ENCODE results near the gene MAD1L1. TPM values are rescaled to one million over a fixed set of nuclear protein-coding genes. Genes with fewer than 3 reads are reported as not detected.

MAD1L1 gene
- total and polyA plus RNA-seq, 5 donors from 2014 or later, result 225 to 380 (median 300) TPM

GRCh38 chr7:1769286-1770200 is 463.2 kb downstream of the MAD1L1 start:
- Histone ChIP-seq H3K27me3 (ENCODE audit: control insufficient read depth, insufficient read depth, low read length) (no peaks in the 10 kb centered on the region), H3K27ac (ENCODE audit: insufficient read depth, low read length, poor library complexity, severe bottlenecking) (no peak overlapping the region), H3K9me3 (ENCODE audit: control insufficient read depth in 2 of 2, low read length in 2 of 2) (no peaks in the 10 kb centered on the region), H3K36me3 (ENCODE audit: control insufficient read depth, insufficient read depth, low read length) (no peaks in the 10 kb centered on the region), H3K4me3 (ENCODE audit: low read depth, low read length) (no peak overlapping the region), H3K4me1 (ENCODE audit: control insufficient read depth, insufficient read depth, low read length, poor library complexity, severe bottlenecking) (no peaks in the 10 kb centered on the region)
- ATAC-seq (ENCODE audit: low read depth in 2 of 2) (no peak), DNase-seq (no peak)
- peaks cover 10% of the 10 kb centered on the region for H3K27me3 Mint-ChIP-seq
- H3K9me3 Mint-ChIP-seq, result peaks cover 0 to 10% (median 4%) of the 10 kb centered on the region in 7 donors
- H3K36me3 Mint-ChIP-seq, result no peaks in the 10 kb centered on the region
- H3K27ac Mint-ChIP-seq, result no peak overlapping the region
- no peak overlapping the region for H3K4me3 Mint-ChIP-seq
- H3K4me1 Mint-ChIP-seq, result no peaks in the 10 kb centered on the region

GRCh38 chr7:1768832-1769231 is 463.9 kb downstream of the MAD1L1 start:
- peaks cover 10% of the 10 kb centered on the region for H3K27me3 Mint-ChIP-seq
- no peak for ATAC-seq (ENCODE audit: low read depth in 2 of 2)
- no peaks in the 10 kb centered on the region for H3K36me3 ChIP-seq (ENCODE audit: control insufficient read depth, insufficient read depth, low read length)
- H3K27ac ChIP-seq (ENCODE audit: insufficient read depth, low read length, poor library complexity, severe bottlenecking), result no peak overlapping the region
- H3K4me1 Mint-ChIP-seq, result no peaks in the 10 kb centered on the region
- H3K27me3 ChIP-seq (ENCODE audit: control insufficient read depth, insufficient read depth, low read length), result no peaks in the 10 kb centered on the region
- H3K4me3 ChIP-seq (ENCODE audit: low read depth, low read length), result no peak overlapping the region
- H3K36me3 Mint-ChIP-seq, result no peaks in the 10 kb centered on the region
- no peak overlapping the region for H3K4me3 Mint-ChIP-seq
- H3K9me3 ChIP-seq (ENCODE audit: control insufficient read depth in 2 of 2, low read length in 2 of 2), result peaks cover 0 to 3% of the 10 kb centered on the region in 2 experiments
- no peak for DNase-seq
- H3K27ac Mint-ChIP-seq, result no peak overlapping the region
- no peaks in the 10 kb centered on the region for H3K4me1 ChIP-seq (ENCODE audit: control insufficient read depth, insufficient read depth, low read length, poor library complexity, severe bottlenecking)
- H3K9me3 Mint-ChIP-seq, result peaks cover 0 to 8% (median 2%) of the 10 kb centered on the region in 7 donors

GRCh38 chr7:1767524-1767923 is 465.2 kb downstream of the MAD1L1 start:
- ATAC-seq (ENCODE audit: low read depth in 2 of 2), result no peak
- Mint-ChIP-seq H3K9me3 (peaks cover 0 to 5% (median 0%) of the 10 kb centered on the region in 7 donors), H3K27ac (no peak overlapping the region)

More at GRCh38 chr7:1767524-1767923, 465.2 kb downstream of the MAD1L1 start:
- H3K4me3 ChIP-seq (ENCODE audit: low read depth, low read length), result no peak overlapping the region
- no peaks in the 10 kb centered on the region for H3K27me3 ChIP-seq (ENCODE audit: control insufficient read depth, insufficient read depth, low read length)
- no peak for DNase-seq
- H3K27me3 Mint-ChIP-seq, result no peaks in the 10 kb centered on the region
- no peaks in the 10 kb centered on the region for H3K36me3 Mint-ChIP-seq
- no peak overlapping the region for H3K27ac ChIP-seq (ENCODE audit: insufficient read depth, low read length, poor library complexity, severe bottlenecking)
- H3K36me3 ChIP-seq (ENCODE audit: control insufficient read depth, insufficient read depth, low read length), result no peaks in the 10 kb centered on the region
- H3K4me3 Mint-ChIP-seq, result no peak overlapping the region
- H3K4me1 ChIP-seq (ENCODE audit: control insufficient read depth, insufficient read depth, low read length, poor library complexity, severe bottlenecking), result no peaks in the 10 kb centered on the region
- H3K4me1 Mint-ChIP-seq, result no peaks in the 10 kb centered on the region
- peaks cover 0 to 14% of the 10 kb centered on the region in 2 experiments for H3K9me3 ChIP-seq (ENCODE audit: control insufficient read depth in 2 of 2, low read length in 2 of 2)

Other genes starting within 250 kb of the MAD1L1 start
- 7.3 TPM for gene MRM2, start 9.3 kb upstream of the MAD1L1 start, total RNA-seq
- 10 to 100 TPM; 33.4 to 39.7 (median 37.8) TPM for gene MRM2, start 9.3 kb upstream of the MAD1L1 start, polyA plus RNA-seq
- 17.5 TPM for gene NUDT1, start 9.3 kb upstream of the MAD1L1 start, total RNA-seq
- 10 to 100 TPM; 60.4 to 73.7 (median 70.9) TPM for gene NUDT1, start 9.3 kb upstream of the MAD1L1 start, polyA plus RNA-seq
- gene SNX8, start 81.5 kb upstream of the MAD1L1 start, total RNA-seq, result 7.3 TPM
- gene SNX8, start 81.5 kb upstream of the MAD1L1 start, polyA plus RNA-seq, result 10 to 100 TPM in 2 of 4 donors, 1 to 10 TPM in 2; 5.7 to 14.5 (median 10.8) TPM
- 150 TPM for gene EIF3B, start 121.9 kb upstream of the MAD1L1 start, total RNA-seq
- 10 to 100 TPM; 85.5 to 97.9 (median 94.3) TPM for gene EIF3B, start 121.9 kb upstream of the MAD1L1 start, polyA plus RNA-seq
- 27.8 TPM for gene CHST12, start 170.7 kb upstream of the MAD1L1 start, total RNA-seq
- 10 to 100 TPM; 14.1 to 20.4 (median 19.3) TPM for gene CHST12, start 170.7 kb upstream of the MAD1L1 start, polyA plus RNA-seq
- gene GRIFIN, start 243.5 kb upstream of the MAD1L1 start, total RNA-seq, result not detected
- not detected for gene GRIFIN, start 243.5 kb upstream of the MAD1L1 start, polyA plus RNA-seq